CD1c-positive myeloid dendritic cell (primary cell): ENCODE data around the gene PDE7B.
"Not testable (repeated sequence)": the region's sequence is repeated elsewhere in the genome, so short reads cannot be mapped to it uniquely, and the experiment has no call there.

Experiments
- DNase-seq: peaks from one replicate; pipeline ENCODE4 v3.0.0-alpha.2; 2016; ENCODE audit errors: extremely low spot score

PDE7B gene

GRCh38 chr6:135842618-135843392 is 8.7 kb upstream of the PDE7B start:
- DNase-seq, result no peak

GRCh38 chr6:135850882-135851281 is 619 bp upstream of the PDE7B start:
- DNase-seq, result no peak

GRCh38 chr6:135852746-135853145 is 1.2 kb downstream of the PDE7B start:
- no peak for DNase-seq

DNA sequence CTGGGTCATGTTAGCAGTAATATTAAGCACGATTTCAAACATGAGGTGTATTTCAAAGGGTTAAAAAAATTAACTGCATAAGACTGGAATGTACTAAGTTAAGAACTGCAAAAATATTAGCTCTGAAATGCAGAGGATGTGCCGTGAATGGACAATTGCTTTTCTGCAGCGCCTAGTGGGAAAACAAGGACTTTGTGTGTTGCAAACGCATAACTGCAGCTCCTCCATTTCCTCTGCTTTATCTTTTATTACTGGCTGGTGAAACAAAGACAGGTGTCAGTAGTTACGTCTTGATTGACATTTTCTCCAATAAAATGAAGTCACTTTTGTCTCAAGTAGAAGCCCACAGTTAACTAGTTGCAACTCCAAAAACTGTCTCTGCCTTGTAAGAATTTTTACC is 1.7 kb downstream of the PDE7B start:
- no peak for DNase-seq

- no peak for DNase-seq
Measured at GRCh38 chr6:135853986-135854385, 2.5 kb downstream of the PDE7B start.

DNA sequence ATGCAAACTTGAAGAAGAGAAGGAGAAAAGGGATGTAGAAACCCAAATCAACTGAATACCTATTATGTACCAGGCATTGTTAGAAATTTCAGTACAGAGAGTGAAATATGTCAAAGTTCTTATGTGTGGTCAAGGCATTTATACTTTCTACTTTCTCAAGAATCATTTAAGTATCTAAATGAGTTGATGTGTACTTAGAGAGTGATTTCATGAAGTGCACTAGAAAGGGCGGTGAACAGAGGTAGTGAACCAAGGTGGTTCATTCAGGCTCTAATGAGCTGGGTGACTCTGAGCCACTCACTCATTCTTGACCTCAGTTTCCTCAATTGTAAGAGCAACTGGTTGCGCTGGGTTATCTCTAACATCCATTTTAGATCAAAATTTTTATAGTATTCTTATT is 3.3 kb downstream of the PDE7B start:
- DNase-seq, result no peak

- DNase-seq, result no peak
Measured at GRCh38 chr6:135858931-135859330, 7.4 kb downstream of the PDE7B start.

- DNase-seq, result no peak
Measured at GRCh38 chr6:135860361-135860760, 8.9 kb downstream of the PDE7B start.

GRCh38 chr6:135861189-135861588 is 9.7 kb downstream of the PDE7B start:
- peak; percentile 9 for DNase-seq

GRCh38 chr6:135864929-135865328 is 13.4 kb downstream of the PDE7B start:
- not testable (repeated sequence) for DNase-seq

- no peak for DNase-seq
Measured at GRCh38 chr6:135866445-135867123, 15.1 kb downstream of the PDE7B start.

GRCh38 chr6:135867332-135867731 is 15.8 kb downstream of the PDE7B start:
- DNase-seq, result no peak

- no peak for DNase-seq
Measured at GRCh38 chr6:135869857-135870256, 18.4 kb downstream of the PDE7B start.

GRCh38 chr6:135870722-135871121 is 19.2 kb downstream of the PDE7B start:
- DNase-seq, result no peak

GRCh38 chr6:135871296-135871695 is 19.8 kb downstream of the PDE7B start:
- DNase-seq, result no peak

DNA sequence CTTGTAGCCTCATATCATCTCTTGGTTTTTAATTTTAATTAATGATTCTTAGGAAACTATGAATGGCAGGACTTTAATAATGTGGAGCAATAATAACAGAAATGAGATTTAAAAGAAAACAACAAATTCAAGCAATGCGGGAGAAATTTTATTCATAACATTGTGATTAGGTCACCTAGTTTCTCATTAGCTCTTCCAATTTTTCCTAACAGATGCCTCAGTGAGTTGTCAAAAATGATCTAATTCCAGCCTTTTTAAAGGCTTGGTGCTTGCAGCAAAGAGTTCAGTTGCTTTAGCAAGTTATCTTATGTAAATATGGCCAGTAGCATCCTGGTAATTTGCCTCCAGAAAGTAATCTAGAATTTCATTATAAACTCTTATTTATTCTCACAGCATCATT is 20.4 kb downstream of the PDE7B start:
- DNase-seq, result no peak

GRCh38 chr6:135875446-135875845 is 23.9 kb downstream of the PDE7B start:
- no peak for DNase-seq

- DNase-seq, result no peak
Measured at GRCh38 chr6:135876058-135876457, 24.6 kb downstream of the PDE7B start.

- no peak for DNase-seq
Measured at GRCh38 chr6:135877666-135878065, 26.2 kb downstream of the PDE7B start.

DNA sequence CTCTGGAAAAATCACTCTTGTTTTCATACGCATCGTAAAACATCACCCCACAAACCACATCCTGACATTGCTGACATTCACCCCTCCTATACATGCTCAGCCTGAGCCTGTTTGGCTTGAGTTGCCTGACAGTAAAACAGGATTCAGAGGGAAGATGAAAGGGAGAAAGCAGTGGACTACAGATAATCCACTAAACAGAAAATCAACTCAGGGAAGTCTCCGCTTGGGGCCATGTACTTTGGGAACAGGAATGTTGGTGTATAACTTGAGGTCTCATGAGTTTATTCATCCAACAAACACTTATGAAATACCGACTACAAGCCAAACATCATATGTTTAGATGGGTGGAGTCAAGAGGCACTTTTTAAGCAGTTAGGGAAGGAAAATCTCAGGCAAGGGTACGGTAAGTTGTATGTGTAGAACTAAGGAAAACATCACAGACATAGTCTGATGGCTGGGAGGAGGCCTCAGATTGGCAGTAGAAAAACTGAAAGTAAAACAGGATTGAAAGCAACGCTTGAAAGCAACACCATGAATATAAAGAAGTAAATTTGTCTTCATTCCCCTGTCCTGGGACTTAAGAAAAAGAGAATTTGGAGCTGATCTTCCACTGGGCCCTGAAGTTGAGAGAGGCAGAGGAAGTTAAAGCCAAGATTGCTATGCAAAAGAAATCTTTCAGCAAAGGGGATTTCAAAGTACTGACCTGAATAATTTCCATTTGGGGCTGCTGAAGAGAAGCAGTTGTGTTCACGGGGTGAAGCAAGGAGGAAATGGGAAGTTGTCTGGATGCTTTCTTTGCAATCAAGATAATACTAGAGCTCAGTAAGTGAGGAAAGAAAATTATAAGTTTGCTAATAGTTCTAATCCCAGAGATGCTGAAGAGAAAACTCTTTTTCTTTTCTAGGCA is 28.8 kb downstream of the PDE7B start:
- peak; percentile 28 for DNase-seq

- DNase-seq, result no peak
Measured at GRCh38 chr6:135883045-135883444, 31.5 kb downstream of the PDE7B start.

DNA sequence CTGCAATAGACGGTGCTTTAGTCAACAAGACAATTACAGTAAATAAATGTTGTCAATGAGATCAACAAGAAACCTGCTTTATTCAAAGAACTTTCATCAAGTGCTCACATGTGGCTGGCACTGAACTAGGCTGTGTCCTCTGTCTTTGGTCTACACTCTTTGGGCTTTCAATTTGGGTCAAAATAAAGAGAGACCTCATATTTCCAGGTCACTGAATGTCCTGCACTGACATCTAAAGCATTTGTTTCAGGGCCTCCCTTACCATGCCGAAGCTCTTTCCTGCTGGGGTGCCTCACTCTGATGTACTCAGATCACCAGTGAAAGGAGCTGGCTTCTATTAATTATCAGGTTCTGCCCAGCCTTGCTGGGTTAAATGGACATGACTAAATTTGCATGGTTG is 32.0 kb downstream of the PDE7B start:
- no peak for DNase-seq
